GM21619 (cell line): ENCODE data around the gene NUDT4B.
"Not testable (repeated sequence)": the region's sequence is repeated elsewhere in the genome, so short reads cannot be mapped to it uniquely, and the experiment has no call there.

ENCODE experiments used
- ATAC-seq: cut with Tn5 transposase; IDR thresholded peaks from one replicate; pipeline ENCODE4 v1.9.1; 2021; ENCODE audit not compliant: unreplicated experiment

The NUDT4B gene

DNA sequence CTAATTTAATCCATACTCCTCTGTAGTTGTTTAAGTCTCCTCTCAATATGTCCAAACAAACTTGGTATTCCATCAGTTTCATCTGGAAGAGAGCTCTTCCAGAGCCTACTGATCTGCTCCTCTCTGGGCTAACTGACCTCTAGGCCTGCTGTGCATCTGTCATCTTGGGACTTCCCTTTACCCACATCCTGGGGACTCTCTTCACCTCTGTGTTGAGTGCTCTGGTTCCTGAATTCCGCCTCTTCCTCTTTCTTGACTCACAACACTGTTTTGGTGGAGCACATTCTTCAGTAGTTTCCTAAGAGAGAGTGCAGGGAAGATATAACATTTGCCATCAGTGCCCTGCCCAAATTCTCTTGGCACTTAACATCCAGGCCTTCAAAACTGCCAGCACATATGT lies 13.0 kb upstream of the NUDT4B start:
- peak; percentile 52 for ATAC-seq

DNA sequence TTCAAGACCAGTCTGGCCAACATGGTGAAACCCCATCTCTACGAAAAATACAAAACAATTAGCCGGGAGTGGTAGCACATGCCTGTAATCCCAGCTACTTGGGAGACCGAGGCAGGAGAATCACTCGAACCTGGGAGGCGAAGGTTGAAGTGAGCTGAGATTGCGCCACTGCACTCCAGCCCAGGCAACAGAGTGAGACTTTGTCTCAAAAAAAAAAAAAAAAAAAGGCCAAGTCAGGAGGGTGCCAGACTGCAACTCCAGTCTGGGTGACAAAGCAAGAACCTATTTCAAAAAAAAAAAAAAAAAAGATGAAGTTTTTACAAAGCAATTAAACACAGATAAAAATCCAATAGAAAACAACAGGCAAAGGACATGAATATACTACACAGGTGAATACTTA lies 9.9 kb upstream of the NUDT4B start:
- ATAC-seq, result not testable (repeated sequence)

DNA sequence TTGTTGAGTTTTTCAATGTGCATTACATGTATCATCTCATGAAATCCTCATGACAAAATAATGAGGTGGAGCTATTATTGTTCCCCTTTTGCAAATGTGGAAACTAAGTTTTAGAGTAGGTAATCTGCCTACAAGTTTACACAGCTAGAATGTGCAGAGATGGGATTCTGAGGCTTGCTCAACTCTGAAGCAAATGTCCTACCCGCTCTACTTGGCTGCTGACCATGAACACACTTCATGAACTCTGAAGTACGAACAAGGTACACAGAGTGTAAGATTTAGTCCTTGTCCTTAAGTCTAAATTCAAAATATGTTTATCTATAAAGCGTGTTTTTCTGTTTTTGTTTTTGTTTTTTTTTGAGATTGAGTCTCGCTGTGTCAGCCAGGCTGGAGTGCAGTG lies 5.4 kb upstream of the NUDT4B start:
- ATAC-seq, result not testable (repeated sequence)

DNA sequence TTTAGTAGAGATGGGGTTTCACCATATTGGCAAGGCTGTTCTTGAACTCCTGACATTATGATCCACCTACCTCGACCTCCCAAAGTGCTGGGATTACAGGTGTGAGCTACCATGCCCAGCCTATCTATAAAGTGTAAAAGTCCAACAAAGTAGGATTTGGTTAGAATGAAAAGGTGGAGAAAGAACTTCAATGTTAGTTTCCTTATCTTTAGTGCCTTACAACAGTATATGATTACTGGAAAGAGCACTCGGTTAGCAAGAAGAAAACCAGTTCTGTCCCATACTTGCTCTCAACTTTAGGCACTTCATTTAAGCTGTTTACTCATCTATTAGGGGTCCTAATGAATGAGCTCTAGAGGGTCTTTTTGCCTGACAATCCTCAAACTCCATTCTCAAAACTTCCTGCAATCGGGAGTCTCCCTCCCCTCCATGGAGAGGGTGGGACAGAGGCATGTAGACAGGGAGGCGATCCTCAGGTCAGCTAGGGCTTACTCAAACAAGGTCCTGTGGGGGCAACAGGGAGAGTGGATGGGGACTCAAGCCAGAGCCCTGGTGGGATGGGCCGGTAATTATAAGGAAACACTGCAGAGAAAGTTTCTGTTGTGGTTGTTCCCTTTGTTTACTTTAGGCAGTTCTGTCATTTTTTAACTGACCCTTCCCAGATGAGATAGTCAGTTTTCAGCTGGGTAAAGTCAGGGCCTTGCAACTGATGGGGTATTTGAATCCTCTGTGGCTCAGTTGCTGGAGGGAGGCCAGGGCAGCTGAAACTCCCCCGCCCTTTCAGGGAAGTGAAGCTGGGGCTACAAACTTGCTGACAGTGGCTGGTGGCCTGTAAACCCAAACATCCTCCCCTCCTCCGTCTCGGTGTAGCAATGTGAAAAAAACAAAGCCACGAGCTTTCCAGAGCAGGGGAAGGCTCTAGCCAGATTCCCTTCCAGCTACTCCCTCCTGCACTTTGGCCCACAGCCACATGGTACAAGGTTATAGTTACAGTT lies 4.6 kb upstream of the NUDT4B start:
- not testable (repeated sequence) for ATAC-seq

DNA sequence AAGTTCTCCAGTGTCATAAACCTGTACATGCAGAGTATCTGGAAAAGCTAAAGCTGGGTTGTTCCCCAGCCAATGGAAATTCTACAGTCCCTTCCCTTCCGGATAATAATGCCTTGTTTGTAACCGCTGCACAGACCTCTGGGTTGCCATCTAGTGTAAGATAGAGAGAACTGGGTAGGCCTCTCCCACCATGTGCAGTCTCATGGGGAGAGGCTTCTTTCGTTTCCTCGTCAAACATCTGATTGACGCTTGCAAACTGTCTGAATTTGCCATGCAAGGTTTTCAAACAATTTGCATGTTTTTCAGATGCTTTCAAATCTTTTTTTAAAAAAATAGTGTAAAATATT lies 734 bp downstream of the NUDT4B start:
- ATAC-seq, result peak; percentile 87

DNA sequence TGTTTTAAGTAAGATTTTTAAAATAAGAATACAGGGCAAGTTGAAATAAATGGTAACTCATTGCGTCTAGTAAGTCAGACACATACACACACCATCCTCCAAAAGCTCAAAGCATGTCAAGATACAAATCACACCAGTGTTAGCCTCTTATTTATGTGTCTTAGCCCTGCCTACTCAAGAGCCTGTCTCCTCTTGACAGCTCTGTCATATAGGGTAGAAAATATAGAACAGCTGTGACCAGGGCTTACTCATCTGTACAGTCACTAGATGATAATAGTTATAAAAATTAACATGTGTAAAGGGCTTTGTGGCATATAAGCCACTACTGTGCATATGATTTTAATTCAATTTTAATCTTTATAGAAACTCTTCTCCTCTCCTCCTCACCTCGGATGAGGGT lies 7.7 kb downstream of the NUDT4B start:
- not testable (repeated sequence) for ATAC-seq

DNA sequence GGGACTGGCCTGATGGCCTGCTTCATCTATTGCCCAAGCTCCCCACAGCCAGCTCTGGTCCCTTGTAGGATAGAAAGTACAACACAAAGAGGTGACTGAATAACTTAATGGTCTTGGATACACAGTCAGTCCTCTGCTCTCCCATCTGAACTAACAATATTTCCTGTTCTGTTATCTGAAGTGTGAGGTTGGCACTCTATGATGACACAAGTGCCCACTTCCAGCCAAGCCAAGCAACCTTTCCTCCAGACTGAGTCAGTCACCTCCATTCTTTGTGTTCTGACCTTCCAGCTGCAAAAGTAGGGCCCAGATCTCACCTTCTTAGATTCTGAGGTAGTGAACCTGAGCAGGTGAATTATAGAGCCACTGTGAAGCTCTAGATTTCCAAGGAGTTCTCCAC lies 8.9 kb downstream of the NUDT4B start:
- not testable (repeated sequence) for ATAC-seq

DNA sequence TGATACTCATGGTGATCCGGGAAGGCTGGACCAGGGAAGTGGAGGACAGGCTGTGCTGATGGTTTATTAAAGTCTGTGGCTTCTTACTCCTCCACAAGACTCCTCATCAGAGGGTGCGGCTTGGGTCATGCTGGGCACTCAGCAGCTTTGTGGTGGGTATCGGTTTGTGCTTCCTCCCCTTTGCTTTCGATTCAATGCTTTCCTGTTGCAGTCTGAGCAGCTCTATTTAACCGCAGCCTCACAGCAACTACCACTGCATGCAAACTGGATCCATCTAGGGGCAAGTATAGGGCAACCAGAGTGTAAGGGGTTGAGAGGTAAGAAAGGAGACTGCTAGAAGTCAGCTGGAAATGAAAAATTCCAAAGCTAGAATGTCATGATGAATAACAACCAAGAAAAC lies 9.8 kb downstream of the NUDT4B start:
- ATAC-seq, result peak; percentile 98

DNA sequence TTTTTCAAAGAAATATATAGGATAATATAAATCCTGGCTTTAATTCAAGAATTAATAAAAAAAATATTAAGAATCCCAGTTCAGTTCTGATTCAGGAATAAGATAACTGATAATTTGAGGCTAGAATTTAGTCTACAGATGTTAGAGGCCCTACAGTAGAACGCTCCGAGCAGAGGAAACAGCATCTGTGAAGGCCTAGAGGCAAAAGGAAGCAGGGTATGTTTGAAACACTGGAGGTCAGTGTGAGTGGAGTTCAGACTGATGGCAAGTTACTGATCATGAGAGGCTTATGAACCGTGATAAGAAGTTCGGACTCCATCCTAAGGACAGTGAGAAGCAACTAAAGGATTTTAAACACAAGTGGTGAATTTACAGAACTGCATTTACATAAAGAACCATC lies 10.4 kb downstream of the NUDT4B start:
- ATAC-seq, result not testable (repeated sequence)

DNA sequence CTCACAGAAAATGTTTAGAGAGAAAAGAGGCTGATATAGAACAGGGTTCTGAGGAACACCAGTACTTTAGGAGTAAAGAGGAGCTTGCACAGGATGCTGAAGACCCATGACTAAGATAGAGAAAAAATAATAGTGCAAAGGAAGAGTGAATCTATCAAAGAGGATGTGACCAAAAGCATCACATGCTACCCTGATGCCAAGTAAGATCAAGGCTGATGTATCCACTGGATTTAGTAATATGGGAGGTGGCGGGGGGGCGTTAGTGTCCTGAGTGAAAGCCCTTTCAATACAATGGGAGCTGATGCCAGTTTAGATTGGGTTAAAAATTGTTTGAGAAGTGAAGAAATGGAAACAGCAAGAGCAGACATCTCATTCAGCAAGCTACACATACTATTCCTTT lies 11.2 kb downstream of the NUDT4B start:
- ATAC-seq, result not testable (repeated sequence)

DNA sequence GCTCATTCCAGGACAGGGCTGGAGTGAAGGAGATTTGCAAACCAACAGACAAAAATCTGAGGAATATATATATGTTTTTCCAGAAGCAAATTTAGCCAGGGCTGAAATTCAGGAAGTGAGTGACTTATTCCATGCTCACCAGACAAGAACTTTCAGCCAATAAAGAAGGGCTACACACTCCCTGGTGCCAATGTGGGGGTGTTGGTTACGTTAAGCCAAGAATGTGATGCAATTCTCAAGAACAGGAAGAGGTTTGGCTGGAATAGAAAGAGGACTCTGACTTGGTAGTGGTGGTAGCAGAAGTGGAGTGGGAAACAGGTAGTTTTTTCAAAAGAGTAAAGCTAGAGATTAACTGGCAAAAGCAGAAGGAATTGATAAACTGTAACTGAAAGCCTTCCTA lies 11.6 kb downstream of the NUDT4B start:
- ATAC-seq, result not testable (repeated sequence)

DNA sequence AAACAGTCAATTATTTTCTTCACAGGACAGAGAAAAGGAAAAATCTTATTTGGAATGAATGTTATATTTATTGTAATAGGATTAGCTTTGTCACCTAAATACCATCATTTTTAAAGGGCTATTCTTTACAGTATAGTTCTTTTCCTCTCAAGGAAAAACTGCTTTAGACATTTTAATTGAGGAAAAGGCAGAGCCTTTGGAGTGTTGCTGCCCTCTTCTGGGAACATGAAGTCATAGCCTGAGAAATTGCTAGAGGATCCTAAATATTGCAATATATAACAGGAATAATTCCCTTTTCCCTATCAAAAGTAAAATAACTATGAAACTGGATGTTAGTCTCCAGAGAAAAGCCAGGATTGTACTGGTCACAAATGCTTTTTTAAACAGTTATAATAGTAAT lies 12.8 kb downstream of the NUDT4B start:
- not testable (repeated sequence) for ATAC-seq

DNA sequence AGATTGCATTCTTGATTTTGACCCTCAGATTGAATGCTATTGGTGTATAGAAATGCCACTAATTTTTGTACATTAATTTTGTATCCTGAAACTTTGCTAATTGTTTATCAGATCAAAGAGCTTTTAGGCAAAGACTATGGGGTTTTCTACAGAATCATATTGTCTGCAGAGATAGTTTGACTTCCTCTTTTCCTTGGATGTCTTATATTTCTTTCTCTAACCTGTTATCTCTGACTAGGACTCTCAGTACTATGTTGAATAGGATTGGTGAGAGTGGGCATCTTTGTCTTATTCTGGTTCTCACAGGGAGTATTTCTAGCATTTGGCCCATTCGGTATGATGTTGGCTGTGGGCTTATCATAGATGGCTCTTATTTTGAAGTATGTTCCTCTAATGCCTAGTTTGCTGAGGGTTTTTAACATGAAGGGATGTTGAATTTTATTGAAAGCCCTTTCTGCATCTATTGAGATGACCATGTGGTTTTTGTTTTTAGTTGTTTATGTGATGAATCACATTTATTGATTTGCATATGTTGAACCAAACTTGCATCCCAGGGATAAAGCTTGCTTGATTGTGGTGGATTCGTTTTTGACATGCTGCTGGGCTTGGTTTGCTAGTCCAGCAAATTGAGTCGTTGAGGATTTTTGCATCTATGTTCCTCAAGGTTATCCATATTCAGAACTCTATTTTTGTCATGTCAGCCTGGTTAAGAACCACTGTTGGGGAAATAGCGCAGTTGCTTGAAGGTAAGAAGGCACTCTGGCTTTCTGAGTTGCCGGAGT lies 16.9 kb downstream of the NUDT4B start:
- not testable (repeated sequence) for ATAC-seq

DNA sequence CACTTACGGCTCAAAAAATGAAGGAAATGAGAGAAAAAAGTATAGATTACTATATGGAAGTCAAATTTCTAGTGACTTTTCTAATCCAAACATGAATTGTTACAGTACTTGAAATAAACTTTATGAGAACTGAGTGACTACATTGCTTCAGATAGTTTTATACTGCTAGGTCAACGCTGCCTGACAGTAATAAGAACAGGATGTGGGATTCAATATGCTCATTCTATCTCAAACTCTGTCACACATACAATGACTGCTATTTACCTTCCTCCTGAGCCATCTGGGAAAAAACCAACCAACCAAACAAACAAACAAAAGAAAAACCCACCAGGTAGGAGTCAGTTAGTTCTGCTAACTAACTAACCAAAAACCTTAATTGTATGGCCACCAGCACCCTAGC lies 20.0 kb downstream of the NUDT4B start:
- not testable (repeated sequence) for ATAC-seq

DNA sequence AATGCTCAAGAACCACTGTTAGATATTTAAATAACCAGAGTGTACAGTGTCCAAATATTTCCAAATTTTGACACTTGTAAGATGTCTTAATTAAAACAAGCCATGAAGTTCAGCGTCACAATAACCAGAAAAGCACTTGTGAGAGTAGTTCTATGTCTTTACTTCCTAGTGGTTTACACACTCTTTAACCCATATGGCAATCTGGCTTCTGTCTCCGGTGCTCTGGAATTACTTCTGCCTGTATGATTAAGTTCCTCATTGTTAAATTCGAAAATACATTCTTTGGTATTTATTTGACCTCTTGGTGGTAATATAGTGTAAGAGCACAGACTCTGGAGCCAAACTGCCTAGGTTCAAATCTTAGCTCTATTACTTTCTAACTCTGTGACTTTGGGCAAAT lies 20.9 kb downstream of the NUDT4B start:
- not testable (repeated sequence) for ATAC-seq

DNA sequence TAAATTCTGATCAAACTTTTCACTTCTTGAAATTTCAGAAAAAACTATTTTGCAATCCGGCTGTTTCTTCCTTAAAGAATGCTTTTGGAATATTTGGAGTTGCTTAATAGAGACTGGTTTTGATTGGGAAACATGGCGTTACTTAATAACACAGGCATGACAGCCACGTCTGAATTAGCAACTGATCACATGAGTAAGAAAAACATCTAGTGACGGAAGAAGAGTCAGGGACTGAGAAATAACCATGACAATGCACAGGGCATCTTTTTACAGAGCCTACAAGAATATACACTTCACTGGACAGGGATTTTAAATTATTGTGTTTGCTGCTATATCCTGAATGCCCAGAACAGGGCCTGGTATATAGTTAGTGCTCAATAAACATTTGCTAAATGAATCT lies 25.1 kb downstream of the NUDT4B start:
- not testable (repeated sequence) for ATAC-seq

DNA sequence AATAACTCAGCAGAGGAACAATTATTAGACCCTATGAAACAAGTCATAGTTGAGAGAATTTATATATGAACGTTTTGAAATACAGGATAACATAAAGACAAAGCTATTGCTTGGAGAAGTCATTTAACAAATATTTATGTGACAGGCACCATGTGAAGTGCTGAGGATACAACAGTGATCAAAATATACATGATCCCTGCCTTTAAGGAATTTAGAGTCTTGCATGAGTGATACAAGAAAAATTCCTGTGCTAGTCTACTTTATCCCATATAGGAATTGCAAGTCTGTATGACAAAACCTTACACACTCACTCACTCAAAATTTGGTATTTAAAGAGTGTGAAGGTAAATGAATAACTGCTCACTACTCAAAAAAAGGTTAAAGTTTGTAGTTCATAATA lies 25.5 kb downstream of the NUDT4B start:
- ATAC-seq, result not testable (repeated sequence)

DNA sequence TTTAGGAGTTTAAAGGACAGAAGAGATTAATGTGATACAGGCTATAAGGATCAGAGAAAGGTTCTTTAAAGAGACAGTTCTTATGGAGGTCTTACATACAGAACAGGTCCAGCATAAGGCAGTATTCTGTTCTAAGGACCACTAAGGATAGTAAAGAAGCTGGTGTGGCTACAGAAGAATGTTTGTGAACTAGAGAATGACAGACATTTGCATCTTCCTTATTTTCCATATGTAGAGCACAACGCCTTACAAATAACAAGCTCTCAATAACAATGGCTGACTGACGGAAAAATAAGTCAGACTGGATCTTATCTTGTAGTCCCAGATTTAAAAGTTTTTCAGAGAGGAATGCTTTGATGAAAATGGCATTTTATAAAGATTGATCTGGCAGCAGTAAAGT lies 26.7 kb downstream of the NUDT4B start:
- ATAC-seq, result not testable (repeated sequence)

DNA sequence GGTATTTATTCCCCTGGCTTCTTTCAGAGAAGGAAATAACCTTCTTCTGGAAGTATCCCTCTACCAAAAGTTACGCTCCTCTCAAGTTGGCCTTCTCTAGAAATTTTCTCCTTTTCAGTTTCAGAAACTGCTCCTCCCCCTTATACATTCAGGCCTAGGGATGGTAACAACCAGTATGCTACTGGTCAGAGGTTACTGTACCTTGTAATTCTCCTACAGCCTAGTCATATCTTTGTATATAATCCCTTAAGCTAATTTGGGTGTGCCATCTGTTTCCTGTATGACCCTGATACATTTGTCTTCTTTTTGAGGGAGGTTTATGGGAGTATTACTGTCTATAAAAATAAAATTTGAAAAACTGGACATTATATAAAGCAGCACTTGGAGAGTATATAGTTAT lies 29.1 kb downstream of the NUDT4B start:
- ATAC-seq, result not testable (repeated sequence)

DNA sequence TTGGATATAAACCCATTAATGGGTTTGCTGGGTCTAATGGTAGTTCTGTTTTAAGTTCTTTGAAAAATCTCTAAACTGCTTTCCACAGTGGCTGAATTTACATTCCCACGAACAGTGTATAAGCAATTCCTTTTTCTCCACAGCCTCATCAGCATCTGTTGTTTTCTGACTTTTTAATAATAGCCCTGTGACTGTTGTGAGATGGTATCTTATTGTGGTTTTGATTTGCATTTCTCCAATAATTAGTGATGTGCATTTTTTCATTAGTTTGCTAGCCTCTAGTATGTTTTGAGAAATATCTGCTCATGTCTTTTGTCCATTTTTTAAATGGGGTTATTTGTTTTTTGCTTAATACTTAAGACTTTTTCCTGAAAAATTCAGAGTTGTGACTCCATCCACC lies 31.8 kb downstream of the NUDT4B start:
- ATAC-seq, result not testable (repeated sequence)

DNA sequence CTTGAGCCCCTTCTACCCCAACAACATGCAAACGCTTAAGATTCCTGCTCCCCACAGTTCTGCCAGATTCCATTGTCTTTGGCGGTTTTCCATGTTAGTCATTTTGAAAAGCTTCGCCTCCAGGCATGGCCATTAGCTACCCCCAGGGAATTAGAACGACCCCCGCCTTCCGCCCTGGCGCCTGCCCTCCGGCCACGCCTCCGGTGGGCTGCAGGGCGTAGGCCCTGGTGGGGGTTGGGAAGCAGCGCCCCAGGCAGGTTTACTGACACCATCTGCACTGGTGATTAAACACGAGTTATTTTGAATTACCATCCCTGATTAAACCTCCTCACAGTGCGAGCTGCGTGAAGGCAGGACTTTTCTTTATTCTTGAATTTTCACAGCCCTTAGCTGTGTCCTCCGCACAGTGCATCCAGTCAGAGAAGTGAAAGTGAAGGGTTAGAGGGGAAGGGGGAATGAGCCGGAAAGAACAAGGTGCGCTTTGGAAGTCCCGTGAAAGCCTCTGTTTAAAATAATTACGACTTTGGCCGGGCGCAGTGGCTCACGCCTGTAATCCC lies 43.0 kb downstream of the NUDT4B start:
- not testable (repeated sequence) for ATAC-seq
